Endothelial cell of umbilical vein (primary cell): Measurements from ENCODE around the gene COL23A1. TPM values are rescaled to one million over a fixed set of nuclear protein-coding genes. Genes with fewer than 3 reads are reported as not detected.

ENCODE experiments used
- BruUV-seq: library from RNA; stranded (reverse); fragments of 400-500 nt; replicated peaks from 2 replicates; lab custom pipeline; 2021; lab: Mats Ljungman, UMichigan
- CTCF ChIA-PET: fragments of 300-600, 350-600 bp; sonication (Branson Sonifier 250); formaldehyde crosslinking; loops from one replicate; lab custom pipeline; 2021; ENCODE audit warnings: antibody characterized with exemption, inconsistent platforms; lab: Charles Lee
- POLR2A ChIA-PET: fragments of 300-600, 350-600 bp; sonication (Branson Sonifier 250); formaldehyde crosslinking; loops from one replicate; lab custom pipeline; 2021; ENCODE audit warnings: antibody characterized with exemption, inconsistent platforms; lab: Charles Lee
- DNase-seq: peaks from one replicate; pipeline ENCODE4 v3.0.0-alpha.2; 2011; ENCODE audit warnings: low read depth, low spot score
- FAIRE-seq: peaks from 2 replicates; lab custom pipeline; 2011; peaks lifted over from hg19 to GRCh38; lab: Jason Lieb, UNC
- H2AFZ ChIP-seq: 2 replicates; pipeline ENCODE4 v1.6.0; 2012; ENCODE audit warnings: low read depth, low read length, control low read depth, inconsistent platforms
- H3K27ac ChIP-seq: 2 replicates; pipeline ENCODE4 v1.5.1; 2011; ENCODE audit warnings: low read depth, mild to moderate bottlenecking, control low read depth, low read length, moderate library complexity; ENCODE audit not compliant: insufficient read depth
- H3K27me3 ChIP-seq, 2 experiments: 2 replicates each; pipeline versions ENCODE4 v1.6.0 to v1.6.1; 2011; ENCODE audit warnings: low read length in 2 of 2, mixed read lengths in 1 of 2; ENCODE audit not compliant: control insufficient read depth in 2 of 2, insufficient read depth in 2 of 2
- H3K36me3 ChIP-seq, 2 experiments: 2 replicates in 1 of 2; 3 replicates in 1 of 2; pipeline ENCODE4 v1.5.1; 2011; ENCODE audit warnings: low read length in 2 of 2, mild to moderate bottlenecking in 1 of 2, moderate library complexity in 1 of 2; ENCODE audit not compliant: control insufficient read depth in 2 of 2, insufficient read depth in 2 of 2; ENCODE audit errors: extremely low read depth in 1 of 2
- H3K4me1 ChIP-seq: 3 replicates; pipeline ENCODE4 v1.5.1; 2011; ENCODE audit warnings: mild to moderate bottlenecking, low read length; ENCODE audit not compliant: control insufficient read depth, insufficient read depth; ENCODE audit errors: extremely low read depth
- H3K4me2 ChIP-seq: 2 replicates; pipeline ENCODE4 v1.6.1; 2011; ENCODE audit warnings: low read length, control low read depth, mixed read lengths; ENCODE audit not compliant: insufficient read depth
- H3K4me3 ChIP-seq, 3 experiments: fragments of 200-600 bp in 1 of 3; sonication (generic), shearing (Covaris generic) in 1 of 3; replicated peaks in 1 of 3; 2 replicates each; pipeline ENCODE4 v1.5.1; 2011 to 2016; ENCODE audit warnings: control low read depth in 3 of 3, low read length in 3 of 3, mild to moderate bottlenecking in 2 of 3, inconsistent platforms in 1 of 3, low read depth in 1 of 3, moderate library complexity in 1 of 3; ENCODE audit not compliant: insufficient read depth in 1 of 3
- H3K79me2 ChIP-seq: 2 replicates; pipeline ENCODE4 v1.6.0; 2012; ENCODE audit warnings: low read length, inconsistent platforms; ENCODE audit not compliant: control insufficient read depth, insufficient read depth
- H3K9ac ChIP-seq: replicated peaks from 2 replicates; pipeline ENCODE3; 2011; ENCODE audit warnings: low read length, control low read depth; ENCODE audit not compliant: insufficient read depth; ENCODE audit errors: extremely low read depth
- H3K9me1 ChIP-seq: replicated peaks from 3 replicates; pipeline ENCODE4 v1.6.0; 2011; ENCODE audit warnings: mild to moderate bottlenecking, low read length; ENCODE audit not compliant: control insufficient read depth, insufficient read depth; ENCODE audit errors: extremely low read depth
- H3K9me3 ChIP-seq: replicated peaks from 2 replicates; pipeline ENCODE4 v1.5.1; 2012; ENCODE audit warnings: low read length, inconsistent platforms; ENCODE audit not compliant: control insufficient read depth, insufficient read depth
- H4K20me1 ChIP-seq: replicated peaks from 2 replicates; pipeline ENCODE3; 2011; ENCODE audit warnings: mild to moderate bottlenecking, low read length; ENCODE audit not compliant: control insufficient read depth, insufficient read depth; ENCODE audit errors: extremely low read depth
- EZH2 ChIP-seq: IDR thresholded peaks from 2 replicates; pipeline ENCODE4 v1.6.1; 2012; ENCODE audit warnings: borderline replicate concordance, low read depth, mild to moderate bottlenecking, moderate library complexity, low read length, inconsistent platforms; ENCODE audit not compliant: severe bottlenecking
- FOS ChIP-seq: IDR thresholded peaks from 2 replicates; pipeline ENCODE4 v1.6.1; 2011; ENCODE audit warnings: mild to moderate bottlenecking, low read length, moderate library complexity, borderline replicate concordance; ENCODE audit not compliant: insufficient read depth
- GATA2 ChIP-seq: IDR thresholded peaks from 2 replicates; pipeline ENCODE4 v1.7.0; 2011; ENCODE audit warnings: low read depth, mild to moderate bottlenecking, moderate library complexity, mixed read lengths, low read length; ENCODE audit not compliant: insufficient read length, insufficient read depth
- JUN ChIP-seq: IDR thresholded peaks from 2 replicates; pipeline ENCODE4 v1.6.1; 2011; ENCODE audit warnings: borderline replicate concordance, low read depth; ENCODE audit not compliant: insufficient read length, insufficient read depth
- MYC ChIP-seq: IDR thresholded peaks from one replicate; pipeline ENCODE4 v1.6.1; 2011; ENCODE audit warnings: mild to moderate bottlenecking, low read depth, low read length
- POLR2A ChIP-seq: IDR thresholded peaks from 2 replicates; pipeline ENCODE4 v1.6.1; 2012; ENCODE audit warnings: low read depth, mild to moderate bottlenecking, control low read depth, low read length
- POLR2AphosphoS5 ChIP-seq: IDR thresholded peaks from 2 replicates; pipeline ENCODE4 v1.6.1; 2012; ENCODE audit warnings: low read depth, mild to moderate bottlenecking, control low read depth, low read length, moderate library complexity; ENCODE audit not compliant: insufficient read depth
- dilution Hi-C: fragments of 300-500 bp; cut with MboI; formaldehyde crosslinking; loops from one replicate; pipeline ENCODE4 v1.15.0; 2019; ENCODE audit warnings: low sequenced_read_pairs; ENCODE audit not compliant: extremely low pct_ligation_motif_present
- intact Hi-C: fragments of 100-400 bp; cut with micrococcal nuclease; formaldehyde crosslinking; loops from one replicate; pipeline ENCODE4 v1.10.0; 2022
- polyA plus RNA-seq, 4 experiments: library from polyadenylated mRNA; depleted of rRNA in 3 of 4; stranded (reverse) in 3 of 4; unstranded in 1 of 4; fragments of >200 nt; gene quantifications; 2 replicates each; pipeline versions ENCODE4 v1.2.1 to v1.2.3, GENCODE V29; 2011 to 2012; ENCODE audit warnings: missing spikeins in 1 of 4
- total RNA-seq: library from RNA; stranded (reverse); gene quantifications from 2 replicates; pipeline ENCODE4 v1.2.3, GENCODE V29; 2021
- TF ChIP-seq, protein P1 (sequence below): IDR thresholded peaks from 2 replicates; pipeline ENCODE4 v1.6.1; 2011; ENCODE audit not compliant: insufficient read depth, insufficient read length
- TF ChIP-seq, protein P2 (sequence below), 2 donors: IDR thresholded peaks; 1 replicate in 1 of 2; 2 replicates in 1 of 2; pipeline ENCODE4 v1.5.1; 2011; ENCODE audit warnings: low read length in 2 of 2, mild to moderate bottlenecking in 2 of 2, moderate library complexity in 2 of 2, control low read depth in 1 of 2, inconsistent platforms in 1 of 2, low read depth in 1 of 2; ENCODE audit not compliant: insufficient read depth in 1 of 2; ENCODE audit errors: extremely low read depth in 1 of 2

The COL23A1 gene
- total and polyA plus RNA-seq, 2 donors (not counting 3 experiments of a cell fraction or from before 2014, with no cell fraction given) = not detected

GRCh38 chr5:178339272-178339671, 250.9 kb downstream of the COL23A1 start:
- no peak overlapping the region for H2AFZ ChIP-seq
- DNase-seq = no peak
- no peak overlapping the region for H3K27ac ChIP-seq
- FAIRE-seq = no peak
- TF ChIP-seq FOS = no peak
- no peak for TF ChIP-seq GATA2
- TF ChIP-seq JUN = no peak
- TF ChIP-seq EZH2 = no peak
- no peak for TF ChIP-seq POLR2A
- TF ChIP-seq MYC = no peak
- TF ChIP-seq, protein P1, sequence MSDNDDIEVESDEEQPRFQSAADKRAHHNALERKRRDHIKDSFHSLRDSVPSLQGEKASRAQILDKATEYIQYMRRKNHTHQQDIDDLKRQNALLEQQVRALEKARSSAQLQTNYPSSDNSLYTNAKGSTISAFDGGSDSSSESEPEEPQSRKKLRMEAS = no peak
- TF ChIP-seq, protein P2, sequence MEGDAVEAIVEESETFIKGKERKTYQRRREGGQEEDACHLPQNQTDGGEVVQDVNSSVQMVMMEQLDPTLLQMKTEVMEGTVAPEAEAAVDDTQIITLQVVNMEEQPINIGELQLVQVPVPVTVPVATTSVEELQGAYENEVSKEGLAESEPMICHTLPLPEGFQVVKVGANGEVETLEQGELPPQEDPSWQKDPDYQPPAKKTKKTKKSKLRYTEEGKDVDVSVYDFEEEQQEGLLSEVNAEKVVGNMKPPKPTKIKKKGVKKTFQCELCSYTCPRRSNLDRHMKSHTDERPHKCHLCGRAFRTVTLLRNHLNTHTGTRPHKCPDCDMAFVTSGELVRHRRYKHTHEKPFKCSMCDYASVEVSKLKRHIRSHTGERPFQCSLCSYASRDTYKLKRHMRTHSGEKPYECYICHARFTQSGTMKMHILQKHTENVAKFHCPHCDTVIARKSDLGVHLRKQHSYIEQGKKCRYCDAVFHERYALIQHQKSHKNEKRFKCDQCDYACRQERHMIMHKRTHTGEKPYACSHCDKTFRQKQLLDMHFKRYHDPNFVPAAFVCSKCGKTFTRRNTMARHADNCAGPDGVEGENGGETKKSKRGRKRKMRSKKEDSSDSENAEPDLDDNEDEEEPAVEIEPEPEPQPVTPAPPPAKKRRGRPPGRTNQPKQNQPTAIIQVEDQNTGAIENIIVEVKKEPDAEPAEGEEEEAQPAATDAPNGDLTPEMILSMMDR (IDR thresholded peaks at IDR 0.05; ENCODE audit: extremely low read depth in 1 of 2, insufficient read depth in 1 of 2, low read depth in 1 of 2, low read length in 2 of 2) = no peak
- no peak for TF ChIP-seq POLR2AphosphoS5
- no peak overlapping the region for H3K4me2 ChIP-seq
- no peaks in the 10 kb centered on the region for H3K27me3 ChIP-seq
- intact Hi-C loops = no loop called here
- no peaks in the 10 kb centered on the region for H3K9me1 ChIP-seq
- H3K4me1 ChIP-seq = no peaks in the 10 kb centered on the region
- ChIA-PET CTCF (no interaction called here), POLR2A (no interaction called here)
- BruUV-seq = no TSS peak
- no peaks in the 10 kb centered on the region for H3K9me3 ChIP-seq
- H3K36me3 ChIP-seq = no peaks in the 10 kb centered on the region
- H4K20me1 ChIP-seq = no peaks in the 10 kb centered on the region
- dilution Hi-C loops = no loop called here
- no peak overlapping the region for H3K9ac ChIP-seq
- H3K79me2 ChIP-seq = no peaks in the 10 kb centered on the region
- no peak overlapping the region for H3K4me3 ChIP-seq
